ENCODE measurements around the gene MAP4K2. TPM values are rescaled to one million over a fixed set of nuclear protein-coding genes. Genes with fewer than 3 reads are reported as not detected.

The MAP4K2 gene
- total RNA-seq, 1 donor from 2014 or later, result 2.6 TPM

- no peak for DNase-seq (ENCODE audit: low spot score)
Observed at GRCh38 chr11:64792482-64792881, 10.5 kb downstream of the MAP4K2 start.

DNA sequence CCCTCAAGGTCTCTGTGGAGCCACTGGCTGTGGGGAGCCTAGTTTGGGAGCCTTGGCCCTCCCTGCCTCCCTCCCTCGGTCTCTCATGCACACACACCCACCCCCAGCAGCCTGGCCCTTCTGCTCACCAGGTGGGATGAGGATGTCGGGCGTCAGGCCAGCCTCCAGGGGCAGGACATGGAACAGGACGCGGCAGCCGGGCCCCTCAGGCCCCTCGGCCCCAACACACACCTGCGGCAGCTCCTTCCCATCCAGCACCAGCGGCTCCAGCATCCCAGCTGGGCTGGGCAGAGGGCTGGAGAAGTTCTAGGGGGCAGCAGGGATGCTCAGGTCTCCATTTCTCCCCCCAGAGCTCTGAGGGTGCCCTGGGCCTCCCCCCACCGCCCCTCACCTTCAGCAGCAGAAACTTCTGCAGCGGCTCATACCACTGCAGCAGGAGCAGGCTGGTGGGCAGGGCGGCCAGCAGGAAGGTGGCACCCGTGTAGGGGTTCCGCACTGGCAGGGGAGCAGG is 11.2 kb downstream of the MAP4K2 start:
- DNase-seq (ENCODE audit: low spot score), result no peak

DNA sequence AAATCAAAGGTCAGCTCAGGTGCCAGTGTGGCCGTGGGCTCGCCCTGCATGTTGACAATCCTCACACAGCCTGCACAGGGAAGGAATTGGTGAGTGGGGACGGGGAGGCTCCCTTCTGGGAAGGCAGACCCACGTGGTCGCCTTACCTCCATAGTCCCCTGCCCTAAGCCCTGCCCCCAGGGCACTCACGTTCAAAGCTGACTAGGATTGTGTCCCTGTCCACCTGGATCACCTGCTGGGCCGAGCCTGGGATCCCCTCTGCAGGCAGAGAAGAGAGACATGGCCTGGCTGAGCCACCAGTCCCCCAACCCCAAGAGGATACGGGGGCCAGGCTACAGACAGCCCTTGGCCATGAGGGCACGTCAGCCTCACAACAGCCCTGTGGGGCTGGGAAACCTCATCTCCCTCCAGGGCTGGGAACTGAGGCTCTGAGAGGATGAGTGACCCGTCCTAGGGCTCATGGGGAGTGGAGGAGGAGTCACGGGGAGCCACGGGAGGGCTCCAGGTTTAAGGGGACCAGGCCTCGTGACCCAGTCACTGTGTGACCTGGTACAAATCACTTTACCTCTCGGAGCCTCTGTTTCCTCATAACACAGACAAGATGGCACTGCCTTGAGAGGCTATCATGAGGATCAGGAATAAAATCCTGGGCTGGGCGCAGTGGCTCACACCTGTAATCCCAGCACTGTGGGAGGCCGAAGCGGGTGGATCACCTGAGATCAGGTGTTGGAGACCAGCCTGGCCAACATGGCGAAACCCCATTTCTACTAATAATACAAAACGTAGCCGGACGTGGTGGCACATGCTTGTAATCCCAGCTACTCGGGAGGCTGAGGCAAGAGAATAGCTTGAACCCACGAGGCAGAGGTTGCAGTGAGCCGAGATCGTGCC is 12.6 kb downstream of the MAP4K2 start:
- no peak for DNase-seq (ENCODE audit: low spot score)

DNA sequence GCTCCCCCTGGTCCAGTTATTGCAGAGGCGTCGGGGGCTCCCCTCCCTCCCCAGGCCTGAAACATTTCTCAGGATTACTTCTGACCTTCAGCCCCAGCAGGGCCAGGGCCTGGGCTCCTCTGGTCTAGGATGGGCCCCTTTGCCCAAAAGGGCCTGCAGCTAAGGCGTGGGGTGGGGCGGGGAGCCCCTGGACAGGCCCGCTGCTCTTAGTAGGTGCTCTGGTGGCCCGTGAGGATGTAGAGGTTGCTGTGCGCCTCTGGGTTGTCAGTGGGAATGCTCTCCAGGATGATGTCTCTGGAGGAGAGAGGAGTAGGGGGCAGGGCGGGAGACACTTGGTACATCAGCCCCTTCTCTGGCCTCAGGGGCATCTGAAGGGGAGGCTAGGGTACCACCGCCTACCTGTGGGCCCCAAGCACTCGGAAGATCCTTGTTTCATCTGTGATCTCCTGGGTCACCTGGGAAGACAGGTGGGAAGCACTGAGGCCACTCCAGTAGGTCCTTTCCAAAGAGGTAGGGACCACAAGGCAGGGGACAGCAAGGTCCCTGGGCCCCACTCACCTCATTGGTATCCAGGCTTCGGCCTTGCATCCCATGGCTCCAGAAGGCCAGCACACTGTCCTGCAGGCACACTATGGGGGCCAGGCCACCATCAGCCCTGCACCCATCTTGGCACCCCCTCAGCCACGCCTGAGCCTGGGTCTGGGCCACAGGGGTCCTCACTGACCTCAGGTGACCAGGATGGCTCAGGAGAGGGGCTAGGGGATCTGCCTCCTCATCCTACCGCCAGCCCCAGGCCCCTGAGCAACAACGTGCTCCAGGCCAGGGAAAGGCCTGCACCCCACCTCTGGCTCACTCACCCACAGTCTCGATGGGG is 13.4 kb downstream of the MAP4K2 start:
- DNase-seq (ENCODE audit: low spot score), result no peak

GRCh38 chr11:64788321-64789215 is 14.4 kb downstream of the MAP4K2 start:
- DNase-seq (ENCODE audit: low spot score), result no peak

DNA sequence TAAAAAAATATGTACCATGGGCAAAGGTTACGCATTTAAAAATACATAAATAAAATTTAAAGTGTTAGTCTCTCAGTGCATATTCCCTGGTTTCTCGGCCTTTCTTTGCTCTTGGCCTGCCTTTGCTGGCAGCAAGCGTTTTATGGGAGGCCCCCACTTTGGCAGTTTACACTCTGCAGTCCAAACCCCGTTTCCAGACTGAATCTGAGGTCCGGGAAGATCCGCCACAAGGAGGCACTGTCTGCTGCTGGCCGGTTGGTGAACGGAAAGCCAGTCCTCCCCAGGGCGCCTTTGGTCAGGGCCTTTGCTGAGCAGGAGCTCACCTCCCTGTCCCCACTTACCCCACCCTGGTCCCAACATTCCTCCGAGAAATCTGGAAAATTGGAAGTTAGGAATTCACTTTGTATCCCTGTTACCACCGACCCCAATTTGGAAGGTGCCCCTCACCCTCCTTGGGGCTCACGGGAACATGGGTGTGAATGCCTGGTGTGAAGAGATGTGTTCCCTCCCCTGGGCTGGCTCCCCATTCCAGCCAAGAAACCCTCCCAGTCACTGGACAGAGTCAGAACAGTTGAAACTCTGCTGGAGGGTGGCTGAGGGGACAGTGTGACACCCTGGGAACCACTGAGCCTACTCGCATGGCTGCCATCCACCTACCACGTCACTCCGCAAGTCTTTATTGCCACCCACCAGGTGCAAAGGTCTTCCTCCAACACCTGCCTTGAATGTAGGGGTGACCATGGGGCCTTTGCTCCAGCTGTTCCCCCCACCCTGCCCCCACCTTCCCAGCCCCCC is 15.3 kb downstream of the MAP4K2 start:
- no peak for DNase-seq (ENCODE audit: low spot score)

DNA sequence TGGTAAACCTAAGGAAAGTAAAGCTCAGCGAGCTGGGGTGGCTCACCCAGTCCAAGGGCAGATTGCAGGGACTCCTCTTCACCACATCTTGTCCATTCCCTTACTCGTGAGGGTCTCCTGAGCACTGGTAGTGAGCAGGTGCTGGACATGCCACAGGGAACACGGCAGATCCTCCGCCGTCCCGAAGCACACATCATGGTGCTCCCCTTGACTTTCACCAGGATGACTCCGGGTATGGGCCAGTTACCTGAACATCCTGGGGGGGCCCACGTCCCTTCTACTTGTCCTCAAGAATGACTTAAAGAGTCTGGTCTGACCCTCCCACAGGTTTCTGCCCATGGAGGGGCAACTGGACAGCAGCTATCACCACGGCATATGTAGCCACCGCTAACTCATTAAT is 16.7 kb downstream of the MAP4K2 start:
- DNase-seq (ENCODE audit: low spot score), result no peak

GRCh38 chr11:64784813-64785581 is 18.0 kb downstream of the MAP4K2 start:
- no peak for DNase-seq (ENCODE audit: low spot score)

DNA sequence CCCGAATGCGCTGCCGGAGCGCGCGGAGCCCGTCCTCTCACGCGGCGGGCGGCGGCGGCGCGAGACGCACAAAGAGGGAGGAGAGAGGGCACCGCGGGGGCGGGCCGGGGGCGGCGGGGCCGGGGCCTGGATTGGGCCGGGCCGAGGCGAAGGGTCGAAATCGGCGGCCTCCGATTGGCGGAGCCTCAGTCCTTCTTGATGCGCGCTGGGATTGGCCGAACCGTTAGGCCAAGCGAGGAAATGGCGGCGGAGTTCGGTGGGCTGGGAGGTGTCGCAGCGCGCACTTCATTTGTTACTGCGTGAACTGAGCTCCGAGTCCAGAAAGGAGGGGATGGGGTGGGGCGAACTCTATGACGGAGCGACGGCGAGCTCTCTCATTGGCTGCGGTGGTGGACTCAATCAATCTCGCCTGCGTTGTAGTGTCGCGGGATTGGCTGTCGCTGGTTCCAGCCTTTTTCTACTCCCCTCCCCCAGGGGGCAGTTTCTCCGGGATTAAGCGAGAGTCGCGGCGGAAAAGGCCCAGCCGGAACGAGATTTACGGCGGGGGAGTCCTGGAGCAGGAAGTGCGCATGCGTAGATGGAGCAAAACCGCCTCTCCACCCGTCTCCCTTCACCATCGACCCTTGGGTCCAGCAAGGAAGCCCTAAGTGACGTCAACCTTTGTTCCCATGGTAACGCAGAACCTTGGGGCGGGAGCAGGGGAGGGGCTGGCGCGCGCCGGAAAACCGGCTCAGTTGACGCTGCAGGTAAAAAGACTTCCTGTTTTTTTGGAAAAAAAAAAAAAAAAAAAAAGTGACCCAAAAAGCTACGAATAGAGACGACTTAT is 24.3 kb downstream of the MAP4K2 start, which contains the start of gene SF1:
SF1 (minus strand) TSS at position 70 of the 826 bp plus-strand sequence. CDS start 150 bp downstream, outside the sequence.
- DNase-seq (ENCODE audit: low spot score), result peak; percentile 100

DNA sequence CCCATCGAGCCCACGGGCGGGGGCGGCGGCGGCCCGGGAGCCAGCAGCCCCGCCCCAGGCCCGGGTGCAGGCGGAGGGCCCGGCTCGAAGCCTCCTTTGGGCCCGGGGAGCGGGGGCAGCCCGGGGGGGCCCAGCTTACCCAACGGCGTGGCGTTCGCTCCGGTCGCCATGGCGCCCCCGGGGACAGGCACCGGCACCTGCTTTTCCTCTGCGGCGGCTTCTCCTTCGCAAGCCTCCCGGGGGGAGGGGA is 24.9 kb downstream of the MAP4K2 start:
- DNase-seq (ENCODE audit: low spot score), result no peak

DNA sequence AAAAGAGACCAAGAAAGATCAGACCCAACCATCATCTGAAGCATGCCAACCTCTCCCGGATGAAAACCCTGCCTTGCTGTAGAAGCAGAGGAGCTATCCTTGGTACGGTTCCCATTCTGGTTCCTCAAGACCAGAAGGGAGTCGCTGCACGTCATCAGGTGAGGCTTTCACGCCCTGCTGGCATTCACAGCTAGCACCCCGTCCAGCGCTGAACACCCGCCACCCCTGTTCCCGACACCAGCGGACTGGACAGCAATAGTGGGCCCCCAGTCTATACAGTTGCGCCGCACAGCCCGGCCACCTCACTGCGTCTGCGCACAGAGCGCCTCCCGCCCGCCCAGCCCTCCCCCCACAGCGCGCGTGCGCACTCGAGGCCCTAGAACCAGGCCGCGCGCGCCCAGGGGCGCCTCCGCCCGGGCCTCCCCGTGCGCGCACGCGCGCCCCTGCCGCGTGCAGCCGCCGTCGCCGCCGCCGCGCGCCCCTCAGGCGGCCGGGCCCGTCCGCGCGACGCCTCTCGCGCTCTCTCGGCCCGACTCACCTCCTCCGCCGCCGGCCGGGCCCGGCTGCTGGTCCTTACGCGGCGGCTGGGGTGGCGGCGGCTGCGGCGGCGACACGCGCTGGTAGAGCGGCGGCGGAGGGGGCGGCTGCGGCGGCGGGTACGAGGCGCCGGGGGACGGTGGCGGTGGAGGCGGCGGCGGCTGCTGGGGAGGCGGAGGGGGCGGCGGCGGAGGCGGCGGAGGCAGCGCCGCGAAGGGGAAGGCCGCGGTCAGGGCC is 25.4 kb downstream of the MAP4K2 start:
- peak; percentile 90 for DNase-seq (ENCODE audit: low spot score)

- no peak for DNase-seq (ENCODE audit: low spot score)
Observed at GRCh38 chr11:64776875-64777274, 26.1 kb downstream of the MAP4K2 start.

- no peak for DNase-seq (ENCODE audit: low spot score)
Observed at GRCh38 chr11:64776425-64776824, 26.6 kb downstream of the MAP4K2 start.

DNA sequence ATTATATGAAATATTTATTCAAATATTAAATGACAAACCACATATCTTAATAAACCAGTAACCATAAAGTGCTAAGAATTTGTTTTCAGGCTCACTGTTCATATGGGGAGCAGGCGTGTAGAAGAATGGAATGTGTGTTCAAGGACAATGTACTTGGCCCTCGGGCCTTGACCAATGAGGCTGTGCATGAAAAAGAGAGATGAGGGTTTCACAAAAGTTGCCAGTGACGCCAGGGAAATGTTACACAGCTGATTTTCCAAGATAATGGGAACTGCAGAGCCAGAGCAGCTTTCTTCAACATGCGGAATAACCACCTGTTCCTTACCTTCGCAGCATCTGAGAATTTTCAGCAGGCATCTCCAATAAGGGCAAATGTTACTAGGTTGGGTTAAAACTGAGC is 28.9 kb downstream of the MAP4K2 start:
- no peak for DNase-seq (ENCODE audit: low spot score)

DNA sequence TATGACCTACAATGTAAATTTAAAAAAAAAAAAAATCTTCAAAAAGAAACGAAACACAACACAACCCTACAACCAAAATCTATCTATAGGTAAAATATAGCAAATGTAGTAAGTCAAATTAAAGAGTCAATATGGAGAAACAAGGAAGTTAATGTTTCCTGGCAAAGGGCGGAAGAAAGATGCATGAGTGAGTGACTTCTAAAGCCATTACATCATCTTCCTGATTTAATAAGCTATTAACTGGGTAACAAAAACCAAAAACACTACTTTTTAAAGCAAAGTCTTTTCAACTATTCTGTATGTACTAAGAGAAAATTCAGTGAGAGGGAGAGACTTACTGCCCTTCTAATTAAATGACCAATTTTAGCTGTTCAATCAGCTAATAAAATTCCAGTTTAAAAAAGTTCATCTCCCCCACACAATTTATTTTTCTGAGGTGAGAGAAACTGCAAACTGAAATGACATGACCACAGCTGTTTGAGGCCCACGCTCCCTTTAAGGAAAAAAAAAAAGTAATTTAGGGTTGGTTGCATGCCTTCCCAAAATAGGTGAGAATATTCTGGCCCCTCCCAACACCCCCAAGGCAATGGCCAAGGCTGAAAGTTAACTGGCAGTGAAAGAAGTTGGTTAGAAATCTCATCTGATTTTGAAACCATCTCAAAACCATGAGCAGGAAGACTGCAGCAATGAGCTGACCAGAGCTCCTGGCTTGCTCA is 30.6 kb downstream of the MAP4K2 start:
- DNase-seq (ENCODE audit: low spot score), result no peak

- DNase-seq (ENCODE audit: low spot score), result no peak
Observed at GRCh38 chr11:64771861-64772260, 31.2 kb downstream of the MAP4K2 start.

DNA sequence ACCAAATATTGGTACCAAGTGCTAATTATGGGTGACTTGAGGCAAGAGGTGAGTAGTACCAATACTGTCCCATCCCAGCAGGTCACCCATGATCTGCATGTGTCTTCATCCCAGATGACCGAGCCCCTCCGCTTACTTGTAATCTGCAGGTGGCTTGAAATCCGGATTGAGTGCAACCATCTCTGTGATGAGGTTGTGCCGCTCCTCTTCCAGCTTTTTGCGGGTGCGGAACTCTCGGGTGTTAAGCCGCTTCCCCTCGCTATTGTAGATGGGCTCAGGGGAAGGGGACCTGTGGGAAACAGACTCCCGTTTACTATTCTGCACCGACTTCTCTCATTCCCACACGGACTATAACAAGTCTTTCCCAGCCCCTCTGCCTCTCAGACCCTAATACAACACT is 32.9 kb downstream of the MAP4K2 start:
- DNase-seq (ENCODE audit: low spot score), result no peak

GRCh38 chr11:64769283-64769682 is 33.7 kb downstream of the MAP4K2 start:
- DNase-seq (ENCODE audit: low spot score), result no peak
